IMR-90 (cell line): ENCODE results near the gene ASB1. TPM values are rescaled to one million over a fixed set of nuclear protein-coding genes. Genes with fewer than 3 reads are reported as not detected.

Source experiments
- ATAC-seq: fragments of 200-7000 bp; cut with Tn5 transposase; 2 replicates; pipeline ENCODE4 v1.9.1; 2020; ENCODE audit warnings: low read depth, mild to moderate bottlenecking, moderate library complexity
- BruUV-seq: library from RNA; stranded (reverse); fragments of 400-500 nt; replicated peaks from 2 replicates; lab custom pipeline; 2021; lab: Mats Ljungman, UMichigan
- CTCF ChIA-PET: fragments of 300-600 bp; formaldehyde crosslinking; extraction: SDS; loops from one replicate; lab custom pipeline; 2021; ENCODE audit warnings: antibody characterized with exemption; lab: Yijun Ruan, JAX
- POLR2A ChIA-PET: fragments of 300-600 bp; sonication (Branson Sonifier 250); formaldehyde crosslinking; loops from one replicate; lab custom pipeline; 2022; ENCODE audit warnings: antibody characterized with exemption; ENCODE audit not compliant: unreplicated experiment; lab: Charles Lee
- DNase-seq: peaks from one replicate; pipeline ENCODE4 v3.0.0; 2013
- H2AFZ ChIP-seq: replicated peaks from 2 replicates; pipeline ENCODE3; 2013; ENCODE audit warnings: low read length, mild to moderate bottlenecking; ENCODE audit not compliant: poor library complexity
- H2AK5ac ChIP-seq: 2 replicates; pipeline ENCODE4 v1.6.1; 2013; ENCODE audit warnings: low read depth, low read length, inconsistent platforms
- H2AK9ac ChIP-seq: replicated peaks from 2 replicates; pipeline ENCODE3; 2013; ENCODE audit warnings: mild to moderate bottlenecking, low read depth, low read length, moderate library complexity; ENCODE audit not compliant: poor library complexity
- H2BK120ac ChIP-seq: 2 replicates; pipeline ENCODE4 v1.6.1; 2013; ENCODE audit warnings: low read depth, low read length, inconsistent platforms
- H2BK15ac ChIP-seq: 3 replicates; pipeline ENCODE4 v1.6.1; 2013; ENCODE audit warnings: low read depth, low read length, inconsistent platforms
- H2BK20ac ChIP-seq: 2 replicates; pipeline ENCODE4 v1.6.1; 2013; ENCODE audit warnings: low read depth, mild to moderate bottlenecking, inconsistent platforms, low read length, moderate library complexity
- H2BK5ac ChIP-seq: 2 replicates; pipeline ENCODE4 v1.6.1; 2013; ENCODE audit warnings: mild to moderate bottlenecking, low read depth, low read length, inconsistent platforms; ENCODE audit not compliant: poor library complexity, severe bottlenecking
- H3K14ac ChIP-seq: replicated peaks from 2 replicates; pipeline ENCODE4 v1.6.1; 2013; ENCODE audit warnings: low read depth, low read length, inconsistent platforms
- H3K18ac ChIP-seq: 2 replicates; pipeline ENCODE4 v1.6.1; 2013; ENCODE audit warnings: low read depth, low read length, control low read depth
- H3K23ac ChIP-seq: 2 replicates; pipeline ENCODE4 v1.6.1; 2013; ENCODE audit warnings: low read depth, low read length, inconsistent platforms
- H3K27ac ChIP-seq: 2 replicates; pipeline ENCODE4 v1.5.1; 2013; ENCODE audit warnings: mild to moderate bottlenecking, control low read depth, low read length; ENCODE audit not compliant: insufficient read depth
- H3K27me3 ChIP-seq: 2 replicates; pipeline ENCODE4 v1.6.1; 2013; ENCODE audit warnings: low read length; ENCODE audit not compliant: control insufficient read depth, insufficient read depth
- H3K36me3 ChIP-seq: 2 replicates; pipeline ENCODE4 v1.6.1; 2013; ENCODE audit warnings: low read length, mixed read lengths; ENCODE audit not compliant: control insufficient read depth, insufficient read depth
- H3K4ac ChIP-seq: 2 replicates; pipeline ENCODE4 v1.6.1; 2013; ENCODE audit warnings: low read depth, low read length, inconsistent platforms
- H3K4me1 ChIP-seq: 2 replicates; pipeline ENCODE4 v1.6.1; 2013; ENCODE audit warnings: low read length, mixed read lengths; ENCODE audit not compliant: control insufficient read depth, insufficient read depth
- H3K4me2 ChIP-seq: 2 replicates; pipeline ENCODE4 v1.6.1; 2013; ENCODE audit warnings: low read depth, mild to moderate bottlenecking, control low read depth, low read length, moderate library complexity
- H3K4me3 ChIP-seq: 2 replicates; pipeline ENCODE4 v1.5.1; 2013; ENCODE audit warnings: low read depth, mild to moderate bottlenecking, control low read depth, low read length, moderate library complexity; ENCODE audit not compliant: insufficient read depth
- H3K56ac ChIP-seq: 2 replicates; pipeline ENCODE4 v1.6.1; 2013; ENCODE audit warnings: low read length, inconsistent platforms; ENCODE audit not compliant: insufficient read depth; ENCODE audit errors: extremely low read depth
- H3K79me1 ChIP-seq, 2 experiments: 2 replicates each; pipeline ENCODE4 v1.6.1; 2013; ENCODE audit warnings: low read length in 2 of 2, inconsistent platforms in 1 of 2, low read depth in 1 of 2
- H3K9ac ChIP-seq: 2 replicates; pipeline ENCODE4 v1.6.1; 2013; ENCODE audit warnings: low read depth, low read length, control low read depth
- H3K9me1 ChIP-seq: 2 replicates; pipeline ENCODE4 v1.6.1; 2013; ENCODE audit warnings: low read length, inconsistent platforms; ENCODE audit not compliant: insufficient read depth
- H3K9me3 ChIP-seq: 2 replicates; pipeline ENCODE4 v1.6.1; 2013; ENCODE audit warnings: low read length; ENCODE audit not compliant: control insufficient read depth, insufficient read depth
- H4K20me1 ChIP-seq: 2 replicates; pipeline ENCODE4 v1.6.1; 2013; ENCODE audit warnings: low read length, inconsistent platforms; ENCODE audit not compliant: insufficient read depth
- H4K5ac ChIP-seq: 2 replicates; pipeline ENCODE4 v1.6.1; 2013; ENCODE audit warnings: mild to moderate bottlenecking, low read depth, low read length, control low read depth
- H4K8ac ChIP-seq, 2 experiments: 2 replicates each; pipeline ENCODE4 v1.6.1; 2013; ENCODE audit warnings: low read depth in 2 of 2, low read length in 2 of 2, control low read depth in 1 of 2, inconsistent platforms in 1 of 2
- H4K91ac ChIP-seq: 2 replicates; pipeline ENCODE4 v1.6.1; 2013; ENCODE audit warnings: low read depth, low read length, inconsistent platforms; ENCODE audit not compliant: insufficient read depth
- BHLHE40 ChIP-seq: fragments of 150-350 bp; IDR thresholded peaks from 2 replicates; pipeline ENCODE4 v1.6.1; 2016; ENCODE audit warnings: mild to moderate bottlenecking, low read depth, low read length
- CEBPB ChIP-seq: IDR thresholded peaks from 2 replicates; pipeline ENCODE4 v1.6.1; 2012; ENCODE audit warnings: low read depth, low read length, improper control_type of control experiment
- CHD1 ChIP-seq: IDR thresholded peaks from 2 replicates; pipeline ENCODE4 v1.6.1; 2012; ENCODE audit warnings: low read depth, low read length, improper control_type of control experiment
- ELK1 ChIP-seq: fragments of 150-350 bp; IDR thresholded peaks from 2 replicates; pipeline ENCODE4 v1.6.1; 2016; ENCODE audit warnings: low read depth, mild to moderate bottlenecking, low read length, moderate library complexity, borderline replicate concordance
- FOS ChIP-seq: fragments of 150-350 bp; IDR thresholded peaks from 2 replicates; pipeline ENCODE4 v1.6.1; 2016; ENCODE audit warnings: low read depth, low read length
- MAZ ChIP-seq: IDR thresholded peaks from 2 replicates; pipeline ENCODE4 v1.6.1; 2012; ENCODE audit warnings: low read depth, mild to moderate bottlenecking, low read length, improper control_type of control experiment, moderate library complexity, borderline replicate concordance
- NFE2L2 ChIP-seq: fragments of 150-350 bp; IDR thresholded peaks from 2 replicates; pipeline ENCODE4 v1.6.1; 2016; ENCODE audit warnings: low read depth, mild to moderate bottlenecking, low read length
- POLR2A ChIP-seq: IDR thresholded peaks from 2 replicates; pipeline ENCODE4 v1.6.1; 2012; ENCODE audit warnings: mild to moderate bottlenecking, low read depth, low read length
- RAD21 ChIP-seq: IDR thresholded peaks from 2 replicates; pipeline ENCODE4 v1.6.1; 2012; ENCODE audit warnings: low read length, improper control_type of control experiment
- RCOR1 ChIP-seq: IDR thresholded peaks from 2 replicates; pipeline ENCODE4 v1.6.1; 2012; ENCODE audit warnings: mild to moderate bottlenecking, low read length, improper control_type of control experiment; ENCODE audit not compliant: insufficient replicate concordance
- SMC3 ChIP-seq: fragments of 150-350 bp; IDR thresholded peaks from 2 replicates; pipeline ENCODE4 v1.6.1; 2016; ENCODE audit warnings: low read depth, mild to moderate bottlenecking, antibody characterized with exemption, low read length, moderate library complexity
- USF2 ChIP-seq: fragments of 150-350 bp; IDR thresholded peaks from 2 replicates; pipeline ENCODE4 v1.6.1; 2017; ENCODE audit warnings: mild to moderate bottlenecking, antibody characterized with exemption, low read length, low read depth
- WGBS, 2 experiments: methylation state at CpG; one replicate each; pipeline versions ENCODE4 v1.1.5 to v1.1.7; 2013; ENCODE audit warnings: missing lambda C conversion rate in 2 of 2; ENCODE audit not compliant: insufficient read length in 1 of 2; ENCODE audit errors: extremely low coverage in 2 of 2; 5-methylcytosine and 5-hydroxymethylcytosine counted together
- dilution Hi-C: fragments of 300-500 bp; cut with HindIII; formaldehyde crosslinking; loops from one replicate; pipeline ENCODE4 v1.14.3; 2018; ENCODE audit warnings: low sequenced_read_pairs; ENCODE audit not compliant: unreplicated experiment
- in situ Hi-C: fragments of 300-500 bp; cut with MboI; formaldehyde crosslinking; loops from 3 replicates; pipeline ENCODE4 v1.14.3; 2019; ENCODE audit warnings: low sequenced_read_pairs, inconsistent platforms, mixed read lengths
- intact Hi-C: fragments of 100-400 bp; cut with micrococcal nuclease; formaldehyde crosslinking; loops from 2 replicates; pipeline ENCODE4 v1.10.0; 2022
- polyA plus RNA-seq, 3 experiments: library from polyadenylated mRNA; depleted of rRNA; stranded (reverse); fragments of >200 nt; gene quantifications; 2 replicates each; pipeline ENCODE4 v1.2.3, GENCODE V29; 2012; ENCODE audit warnings: low replicate concordance in 1 of 3
- total RNA-seq: library from RNA; depleted of rRNA; stranded (reverse); fragments of >200 nt; gene quantifications from 2 replicates; pipeline ENCODE4 v1.2.3, GENCODE V29; 2012
- TF ChIP-seq, protein P1 (sequence below): conservative IDR thresholded peaks from 2 replicates; pipeline ENCODE4 v1.5.1; 2012; ENCODE audit warnings: mild to moderate bottlenecking, low read depth, low read length, improper control_type of control experiment

ASB1 gene
- total and polyA plus RNA-seq, 2 of the 4 experiments (the other 2 are of a cell fraction) = 23.5 to 37.3 TPM

- Histone ChIP-seq H3K23ac (no peak overlapping the region), H2AK5ac (no peak overlapping the region), H3K79me1 (no peaks in the 10 kb centered on the region), H3K27ac (no peak overlapping the region), H2BK120ac (no peak overlapping the region), H3K4me3 (no peak overlapping the region), H4K91ac (no peak overlapping the region), H3K9me1 (peaks cover 3% of the 10 kb centered on the region; the same call in 1 of the 2 replicates), H4K20me1 (no peaks in the 10 kb centered on the region), H3K56ac (no peak overlapping the region), H2AK9ac (no peak overlapping the region), H3K27me3 (no peaks in the 10 kb centered on the region), H3K14ac (no peak overlapping the region), H4K8ac (no peak overlapping the region), H2BK15ac (no peak overlapping the region), H3K4me1 (no peaks in the 10 kb centered on the region), H4K5ac (no peak overlapping the region), H2BK20ac (no peak overlapping the region), H3K9ac (no peak overlapping the region), H3K9me3 (no peaks in the 10 kb centered on the region), H3K36me3 (peaks cover 5% of the 10 kb centered on the region; the same call in 1 of the 2 replicates), H3K4ac (no peak overlapping the region), H3K4me2 (no peak overlapping the region), H2BK5ac (no peak overlapping the region), H3K18ac (no peak overlapping the region), H2AFZ (no peak overlapping the region)
- no TSS peak for BruUV-seq
- TF ChIP-seq CEBPB = no peak
- TF ChIP-seq SMC3 = no peak
- no peak for TF ChIP-seq NFE2L2
- TF ChIP-seq, protein P1, sequence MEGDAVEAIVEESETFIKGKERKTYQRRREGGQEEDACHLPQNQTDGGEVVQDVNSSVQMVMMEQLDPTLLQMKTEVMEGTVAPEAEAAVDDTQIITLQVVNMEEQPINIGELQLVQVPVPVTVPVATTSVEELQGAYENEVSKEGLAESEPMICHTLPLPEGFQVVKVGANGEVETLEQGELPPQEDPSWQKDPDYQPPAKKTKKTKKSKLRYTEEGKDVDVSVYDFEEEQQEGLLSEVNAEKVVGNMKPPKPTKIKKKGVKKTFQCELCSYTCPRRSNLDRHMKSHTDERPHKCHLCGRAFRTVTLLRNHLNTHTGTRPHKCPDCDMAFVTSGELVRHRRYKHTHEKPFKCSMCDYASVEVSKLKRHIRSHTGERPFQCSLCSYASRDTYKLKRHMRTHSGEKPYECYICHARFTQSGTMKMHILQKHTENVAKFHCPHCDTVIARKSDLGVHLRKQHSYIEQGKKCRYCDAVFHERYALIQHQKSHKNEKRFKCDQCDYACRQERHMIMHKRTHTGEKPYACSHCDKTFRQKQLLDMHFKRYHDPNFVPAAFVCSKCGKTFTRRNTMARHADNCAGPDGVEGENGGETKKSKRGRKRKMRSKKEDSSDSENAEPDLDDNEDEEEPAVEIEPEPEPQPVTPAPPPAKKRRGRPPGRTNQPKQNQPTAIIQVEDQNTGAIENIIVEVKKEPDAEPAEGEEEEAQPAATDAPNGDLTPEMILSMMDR = no peak
- TF ChIP-seq RCOR1 = no peak
- TF ChIP-seq USF2 = no peak
- TF ChIP-seq BHLHE40 = no peak
- TF ChIP-seq CHD1 = no peak
- TF ChIP-seq FOS = no peak
- TF ChIP-seq RAD21 = no peak
- no peak for TF ChIP-seq MAZ
- TF ChIP-seq ELK1 = no peak
- TF ChIP-seq POLR2A = no peak
- dilution Hi-C loops = no loop called here
- ATAC-seq = no peak
- DNase-seq = no peak
- POLR2A ChIA-PET = no interaction called here
- intact Hi-C loops = no loop called here
- CTCF ChIA-PET = no interaction called here
- 88% methylated on average over 4 of the region's 11 CpGs; no CpG with 5 or more reads in 1 of the 2 experiments for WGBS, 2 experiments
- in situ Hi-C loops = no loop called here
These were observed 19.2 kb upstream of the ASB1 start for GRCh38 chr2:238407566-238407965.
